Lower leg skin (tissue), 4 donors: ENCODE measurements around the gene SH2B3. TPM values are rescaled to one million over a fixed set of nuclear protein-coding genes. Genes with fewer than 3 reads are reported as not detected.
A peak's percentile ranks its signal among the peaks of the same experiment; 100 is the strongest.
"Not testable (repeated sequence)": the region's sequence is repeated elsewhere in the genome, so short reads cannot be mapped to it uniquely, and the experiment has no call there.

ENCODE experiments used
- DNase-seq, 2 donors: peaks; one replicate each; pipeline ENCODE4 v3.0.0-alpha.2; 2019; ENCODE audit warnings: low spot score in 2 of 2
- H3K4me3 ChIP-seq: fragments of 200-600 bp; sonication (generic); 2 replicates; pipeline ENCODE4 v1.5.1; 2017; ENCODE audit warnings: mild to moderate bottlenecking, low read depth; ENCODE audit not compliant: poor library complexity, severe bottlenecking
- CTCF ChIP-seq, 3 donors: fragments of 450-650 bp; IDR thresholded peaks; one replicate each; pipeline ENCODE4 v1.5.1; 2016; ENCODE audit warnings: antibody characterized with exemption in 3 of 3, mild to moderate bottlenecking in 3 of 3, moderate library complexity in 2 of 3
- POLR2A ChIP-seq, 2 donors: fragments of 450-650 bp; IDR thresholded peaks; one replicate each; pipeline ENCODE4 v1.6.1; 2016 to 2017; ENCODE audit warnings: antibody characterized with exemption in 2 of 2, mild to moderate bottlenecking in 1 of 2, moderate library complexity in 1 of 2
- WGBS, 2 donors: methylation state at CpG; one replicate each; pipeline ENCODE4 v1.1.5; 2018; 5-methylcytosine and 5-hydroxymethylcytosine counted together
- intact Hi-C: fragments of 100-400 bp; cut with DNase I; formaldehyde crosslinking; loops from one replicate; pipeline ENCODE4 v1.15.0; 2023; ENCODE audit warnings: low total_unique reads
- total RNA-seq, 4 donors: library from RNA; depleted of rRNA; stranded (reverse); fragments of >200 nt; gene quantifications; one replicate each; pipeline ENCODE4 v1.1.0, GENCODE V29; 2016

SH2B3 gene
- total RNA-seq, 4 donors from 2014 or later = 6.5 to 16.1 (median 8.2) TPM

- DNase-seq = peak; percentile 1 to 56
- H3K4me3 ChIP-seq = no peak overlapping the region
- TF ChIP-seq POLR2A (IDR thresholded peaks at IDR 0.05) = no peak
- TF ChIP-seq CTCF (IDR thresholded peaks at IDR 0.05) = no peak
- WGBS, 2 donors = 90 to 92% methylated on average over 9 of the region's 9 CpGs
- intact Hi-C loops = no loop called here
These were observed 51.3 kb downstream of the SH2B3 start for GRCh38 chr12:111457071-111457470.

- H3K4me3 ChIP-seq = no peak overlapping the region
- DNase-seq = peak in 1 of 2 donors; percentile 36
- WGBS, 2 donors = 89 to 94% methylated on average over 3 of the region's 3 CpGs
- intact Hi-C loops = no loop called here
- no peak for TF ChIP-seq POLR2A (IDR thresholded peaks at IDR 0.05)
- TF ChIP-seq CTCF (IDR thresholded peaks at IDR 0.05) = no peak
These were observed 51.9 kb downstream of the SH2B3 start for GRCh38 chr12:111457577-111457976.

GRCh38 chr12:111458546-111459172 lies 52.9 kb downstream of the SH2B3 start:
- H3K4me3 ChIP-seq = no peak overlapping the region
- TF ChIP-seq POLR2A (IDR thresholded peaks at IDR 0.05) (no peak), CTCF (IDR thresholded peaks at IDR 0.05) (no peak)
- intact Hi-C loops = no loop called here
- WGBS, 2 donors = 89 to 92% methylated on average over 6 of the region's 6 CpGs
- peak in 1 of 2 donors; percentile 9 for DNase-seq

- H3K4me3 ChIP-seq, intact Hi-C loops: not testable (repeated sequence)
- DNase-seq = peak in 1 of 2 donors; percentile 61
- 94 to 95% methylated on average over 11 of the region's 11 CpGs for WGBS, 2 donors
These were observed 54.4 kb downstream of the SH2B3 start for GRCh38 chr12:111460111-111460510.

- no peak for TF ChIP-seq CTCF (IDR thresholded peaks at IDR 0.05)
- TF ChIP-seq POLR2A (IDR thresholded peaks at IDR 0.05) = no peak
- H3K4me3 ChIP-seq = no peak overlapping the region
- intact Hi-C loops = no loop called here
- no peak for DNase-seq
These were observed 56.6 kb downstream of the SH2B3 start for GRCh38 chr12:111462210-111462769.

- no peak for DNase-seq
- no peak overlapping the region for H3K4me3 ChIP-seq
- WGBS, 2 donors = 82% methylated on average over 3 of the region's 3 CpGs
- intact Hi-C loops = no loop called here
- TF ChIP-seq CTCF (IDR thresholded peaks at IDR 0.05) (no peak), POLR2A (IDR thresholded peaks at IDR 0.05) (no peak)
These were observed 61.6 kb downstream of the SH2B3 start for GRCh38 chr12:111467092-111467856.
